Bronchial epithelial cell (primary cell): Measurements from ENCODE around the gene NSUN3. TPM values are rescaled to one million over a fixed set of nuclear protein-coding genes. Genes with fewer than 3 reads are reported as not detected.
"Not testable (repeated sequence)": the region's sequence is repeated elsewhere in the genome, so short reads cannot be mapped to it uniquely, and the experiment has no call there.

Source experiments
- DNase-seq: peaks from one replicate; pipeline ENCODE4 v3.0.0-alpha.2; 2010; ENCODE audit warnings: low read depth
- FAIRE-seq: peaks from 2 replicates; lab custom pipeline; 2011; peaks lifted over from hg19 to GRCh38; lab: Jason Lieb, UNC
- H3K27me3 ChIP-seq: 2 replicates; pipeline ENCODE4 v1.5.1; 2011; ENCODE audit warnings: low read length; ENCODE audit not compliant: control insufficient read depth, insufficient read depth
- H3K36me3 ChIP-seq: 2 replicates; pipeline ENCODE4 v1.5.1; 2011; ENCODE audit warnings: low read length; ENCODE audit not compliant: control insufficient read depth, insufficient read depth
- H3K4me3 ChIP-seq: 2 replicates; pipeline ENCODE4 v1.5.1; 2011; ENCODE audit warnings: mild to moderate bottlenecking, low read depth, low read length, control low read depth
- CTCF ChIP-seq: IDR thresholded peaks from 2 replicates; pipeline ENCODE4 v1.5.1; 2011; ENCODE audit warnings: mild to moderate bottlenecking, moderate library complexity, low read length, control low read depth, inconsistent platforms; ENCODE audit not compliant: insufficient read depth, severe bottlenecking
- total RNA-seq: library from RNA; depleted of rRNA; stranded (reverse); fragments of >200 nt; gene quantifications from 2 replicates; pipeline ENCODE4 v1.2.1, GENCODE V29; 2014

Gene NSUN3
- total RNA-seq, 1 donor from 2014 or later: 7.9 TPM

GRCh38 chr3:94071713-94072284 lies 8.9 kb downstream of the NSUN3 start:
- H3K27me3 ChIP-seq: no peaks in the 10 kb centered on the region
- FAIRE-seq: no peak
- H3K4me3 ChIP-seq: no peak overlapping the region
- DNase-seq: no peak
- TF ChIP-seq CTCF: no peak
- peaks cover 10% of the 10 kb centered on the region for H3K36me3 ChIP-seq

GRCh38 chr3:94076055-94076454 lies 13.2 kb downstream of the NSUN3 start:
- H3K36me3 ChIP-seq: peaks cover 7% of the 10 kb centered on the region
- no peak overlapping the region for H3K4me3 ChIP-seq
- no peak for FAIRE-seq
- no peak for TF ChIP-seq CTCF
- DNase-seq: peak; percentile 65
- no peaks in the 10 kb centered on the region for H3K27me3 ChIP-seq

- not testable (repeated sequence) for H3K4me3 ChIP-seq, DNase-seq, FAIRE-seq, H3K36me3 ChIP-seq, H3K27me3 ChIP-seq
Observed at GRCh38 chr3:94080552-94080951, 17.7 kb downstream of the NSUN3 start.

GRCh38 chr3:94081884-94082283 lies 19.0 kb downstream of the NSUN3 start:
- DNase-seq (no peak), FAIRE-seq (no peak)
- Histone ChIP-seq H3K36me3 (peaks cover 1% of the 10 kb centered on the region), H3K4me3 (no peak overlapping the region), H3K27me3 (no peaks in the 10 kb centered on the region)
- TF ChIP-seq CTCF: no peak

- TF ChIP-seq CTCF: no peak
- DNase-seq (no peak), FAIRE-seq (no peak)
- Histone ChIP-seq H3K36me3 (peaks cover 1% of the 10 kb centered on the region), H3K4me3 (no peak overlapping the region), H3K27me3 (no peaks in the 10 kb centered on the region)
Observed at GRCh38 chr3:94082391-94082937, 19.6 kb downstream of the NSUN3 start.

DNA sequence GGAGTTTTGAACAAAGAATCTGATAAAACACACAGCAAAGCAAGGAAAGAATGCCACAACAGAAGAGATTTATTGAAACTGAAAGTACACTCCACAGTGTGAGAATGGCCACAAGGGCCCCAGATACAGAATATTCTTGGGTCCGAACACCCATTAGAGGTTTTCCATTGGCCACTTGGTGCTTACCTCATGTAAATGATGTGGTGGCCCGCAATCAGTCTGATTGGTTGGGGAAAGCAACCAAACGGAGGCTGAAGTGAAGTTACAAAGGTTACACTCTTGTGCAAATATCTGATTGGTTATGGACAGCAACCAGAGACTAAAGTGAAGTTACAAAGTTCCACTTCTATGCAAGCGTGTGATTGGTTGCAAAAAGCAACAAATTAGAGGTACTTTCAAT lies 20.4 kb downstream of the NSUN3 start:
- TF ChIP-seq CTCF: no peak
- Histone ChIP-seq H3K36me3 (peaks cover 1% of the 10 kb centered on the region), H3K27me3 (no peaks in the 10 kb centered on the region), H3K4me3 (no peak overlapping the region)
- no peak for FAIRE-seq
- DNase-seq: no peak
